GM21515 (cell line): ENCODE data around the gene ZNF580.
A peak's percentile ranks its signal among the peaks of the same experiment; 100 is the strongest.

ENCODE experiments used
- ATAC-seq: cut with Tn5 transposase; IDR thresholded peaks from one replicate; pipeline ENCODE4 v1.9.1; 2021; ENCODE audit not compliant: unreplicated experiment

ZNF580 gene

GRCh38 chr19:55622242-55622969, 18.4 kb upstream of the ZNF580 start:
- no peak for ATAC-seq

DNA sequence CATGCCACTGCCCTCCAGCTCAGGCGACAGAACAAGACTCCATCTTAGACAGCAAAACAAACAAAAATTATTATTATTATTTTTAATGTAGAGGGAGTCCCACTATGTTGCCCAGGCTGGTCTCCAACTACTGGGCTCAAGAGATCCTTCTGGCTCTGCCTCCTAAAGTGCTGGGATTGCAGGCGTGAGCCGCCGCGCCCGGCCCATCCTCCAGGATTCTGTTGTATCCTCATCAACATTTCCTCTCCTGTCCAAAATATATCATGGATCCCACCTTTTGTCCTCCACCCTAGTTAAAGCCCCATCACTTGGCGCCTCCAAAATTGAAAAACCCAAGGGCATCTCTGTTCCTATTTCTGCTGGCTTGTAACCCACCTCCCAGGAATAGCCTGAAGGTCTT, 17.7 kb upstream of the ZNF580 start:
- no peak for ATAC-seq

DNA sequence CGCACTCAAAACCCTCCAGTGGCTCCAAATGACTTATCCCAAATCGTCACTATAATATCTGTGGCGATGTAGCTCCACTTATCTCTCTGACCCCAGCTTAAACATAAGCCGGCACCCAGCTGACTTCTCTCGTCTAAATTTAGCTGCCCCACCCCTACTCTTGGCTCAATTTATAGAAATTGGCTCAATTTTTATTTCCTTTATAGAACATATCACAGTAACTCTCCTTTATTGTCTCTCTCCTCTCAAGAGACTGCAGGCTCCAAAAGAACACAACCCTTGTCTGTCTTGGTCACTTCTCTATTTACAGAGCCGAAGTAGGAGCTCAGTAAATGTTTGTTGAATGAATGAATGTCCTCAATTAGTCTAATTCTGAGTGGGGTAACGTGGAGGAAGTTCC, 17.2 kb upstream of the ZNF580 start:
- no peak for ATAC-seq

DNA sequence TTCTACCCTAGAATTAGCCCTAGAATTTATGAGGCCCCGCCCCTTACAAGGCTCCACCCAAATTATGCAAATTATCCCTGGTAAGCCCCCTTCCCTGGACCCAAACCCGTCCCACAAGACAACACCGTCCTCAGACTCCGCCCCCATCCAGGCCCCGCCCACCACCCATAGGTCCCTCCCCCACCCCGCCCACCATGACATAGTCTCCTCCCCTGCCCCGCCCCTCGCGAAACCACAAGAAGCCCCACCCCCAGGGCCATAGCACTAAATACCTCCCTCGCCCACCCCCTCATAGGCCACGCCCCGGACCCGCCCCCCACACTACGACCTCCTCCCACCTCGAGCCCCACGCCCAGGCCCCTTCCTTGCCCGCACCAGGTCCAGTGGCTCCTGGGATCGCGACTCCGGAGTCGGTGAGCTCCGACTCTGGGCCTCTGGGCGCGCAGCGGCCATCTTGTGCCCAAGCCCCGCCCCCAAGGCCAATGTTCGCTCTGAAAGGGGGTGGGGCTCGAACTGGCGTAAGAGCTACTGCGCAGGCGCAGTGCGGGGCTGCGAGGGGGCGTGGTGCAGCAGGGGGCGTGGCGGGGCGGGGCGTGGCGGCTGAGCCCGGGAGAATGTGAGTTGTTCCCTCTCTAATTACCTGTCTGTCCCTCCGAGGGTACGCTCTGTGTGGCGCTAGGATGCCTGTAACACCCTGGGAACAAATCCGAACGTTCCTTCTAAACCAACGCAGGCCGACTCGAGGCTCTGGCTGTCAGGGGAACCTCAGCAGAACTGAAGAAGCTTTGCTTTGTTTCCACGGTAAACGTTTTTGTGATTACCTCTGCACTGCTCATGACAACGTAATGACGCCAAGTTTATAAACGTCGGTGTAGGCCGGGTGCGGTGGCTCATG, 16.4 kb upstream of the ZNF580 start, which contains the start of gene ZNF784:
ZNF784 (minus strand) TSS at position 458 of the 895 bp plus-strand sequence; CDS start at position 453, 5 bp downstream.
- peak; percentile 43 for ATAC-seq

DNA sequence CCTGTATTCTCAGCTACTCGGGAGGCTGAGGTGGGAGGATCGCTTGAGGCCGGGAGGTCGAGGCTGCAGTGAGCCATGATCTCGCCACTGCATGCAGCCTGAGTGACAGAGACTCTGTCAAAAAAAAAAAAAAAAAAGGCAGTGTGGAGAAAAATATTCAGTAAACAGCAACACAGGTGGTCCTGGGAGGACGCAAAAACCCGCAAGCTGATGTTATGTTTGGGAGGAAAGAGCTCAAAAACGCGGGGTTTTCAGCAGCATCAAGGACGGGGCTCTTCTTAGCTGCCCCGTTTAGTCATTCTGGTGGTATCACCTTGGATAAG, 15.8 kb upstream of the ZNF580 start:
- peak; percentile 2 for ATAC-seq

- ATAC-seq = no peak
Measured at GRCh38 chr19:55626350-55626749, 14.5 kb upstream of the ZNF580 start.

DNA sequence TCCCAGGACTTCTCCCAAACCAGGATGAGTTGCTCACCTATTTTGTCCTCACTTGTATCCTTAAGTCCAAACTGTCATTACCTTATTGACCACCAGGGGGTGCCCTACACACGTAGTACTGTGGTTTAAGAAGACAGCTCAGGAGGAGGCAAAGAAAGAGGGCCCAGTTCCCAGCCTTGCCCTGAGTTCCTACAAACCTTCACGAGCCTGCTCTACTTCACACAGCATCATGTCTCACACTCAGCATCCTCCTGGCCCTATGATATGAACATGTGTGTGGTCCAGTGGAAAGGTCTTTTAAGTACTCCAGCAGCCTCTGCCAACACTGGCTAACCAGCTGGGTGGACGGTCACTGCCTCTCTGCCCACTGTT, 8.4 kb upstream of the ZNF580 start:
- ATAC-seq = no peak

GRCh38 chr19:55633861-55634260, 6.9 kb upstream of the ZNF580 start:
- no peak for ATAC-seq

DNA sequence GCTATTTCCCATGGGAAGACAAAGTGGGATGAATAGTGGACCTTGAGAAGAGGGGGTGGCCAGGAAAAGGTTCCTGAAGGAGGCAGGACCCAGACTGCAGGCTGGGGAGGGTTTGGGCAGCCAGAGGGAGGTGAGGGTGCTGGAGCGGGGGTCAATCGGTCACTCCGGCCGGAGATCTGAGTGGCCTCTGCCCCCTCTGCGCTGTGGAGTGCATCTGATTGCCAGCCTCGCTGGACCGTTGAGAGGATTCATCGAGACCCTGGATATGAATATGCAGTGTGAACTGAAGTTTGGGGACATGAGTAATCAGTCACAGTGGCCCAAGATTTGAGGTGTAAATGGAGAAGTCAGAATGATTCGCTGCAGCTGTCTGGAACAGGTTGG, 5.5 kb upstream of the ZNF580 start:
- no peak for ATAC-seq

GRCh38 chr19:55635856-55636440, 4.9 kb upstream of the ZNF580 start:
- no peak for ATAC-seq

GRCh38 chr19:55636723-55637122, 4.1 kb upstream of the ZNF580 start:
- no peak for ATAC-seq

DNA sequence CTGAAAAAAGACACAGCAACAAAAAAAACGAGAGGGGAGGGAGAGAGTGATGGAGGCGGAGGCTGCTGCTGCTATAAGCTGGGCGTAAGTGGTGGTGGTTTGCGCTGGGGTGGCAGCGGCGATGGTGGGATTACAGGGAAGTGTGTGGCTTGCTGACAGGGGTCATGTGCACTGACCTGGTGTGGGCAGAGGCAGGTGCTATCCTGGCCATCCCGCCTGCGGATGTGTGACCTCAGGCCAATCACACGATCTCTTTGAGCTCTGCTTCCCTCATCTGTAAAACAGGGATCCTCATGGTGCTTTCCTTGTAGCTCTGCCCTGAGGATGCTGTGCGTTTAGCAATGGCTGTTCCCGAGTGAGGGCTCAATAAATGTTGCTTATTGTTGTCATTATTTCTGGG, 3.3 kb upstream of the ZNF580 start:
- no peak for ATAC-seq

DNA sequence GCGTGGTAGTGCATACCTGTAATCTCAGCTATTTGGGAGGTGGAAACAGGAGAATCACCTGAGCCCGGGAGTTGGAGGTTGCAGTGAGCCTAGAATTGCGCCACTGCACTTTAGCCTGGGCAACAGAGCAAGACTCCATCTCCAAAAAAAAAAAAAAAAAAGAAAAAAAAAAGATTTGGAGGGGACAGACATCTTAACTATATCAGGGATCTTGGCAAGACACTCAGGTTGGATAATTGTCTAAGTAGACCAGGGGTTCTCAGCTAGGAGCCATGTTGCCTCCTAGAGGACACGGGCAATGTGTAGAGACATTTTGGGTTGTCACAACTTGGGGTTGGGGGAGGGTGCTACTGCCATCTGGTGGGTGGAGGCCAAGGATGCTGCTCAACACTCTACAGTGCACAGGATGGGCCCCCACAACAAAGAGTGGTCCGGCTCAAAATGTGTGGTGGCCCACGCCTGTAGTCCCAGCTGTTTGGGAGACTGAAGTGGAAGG, 1.9 kb upstream of the ZNF580 start:
- no peak for ATAC-seq

DNA sequence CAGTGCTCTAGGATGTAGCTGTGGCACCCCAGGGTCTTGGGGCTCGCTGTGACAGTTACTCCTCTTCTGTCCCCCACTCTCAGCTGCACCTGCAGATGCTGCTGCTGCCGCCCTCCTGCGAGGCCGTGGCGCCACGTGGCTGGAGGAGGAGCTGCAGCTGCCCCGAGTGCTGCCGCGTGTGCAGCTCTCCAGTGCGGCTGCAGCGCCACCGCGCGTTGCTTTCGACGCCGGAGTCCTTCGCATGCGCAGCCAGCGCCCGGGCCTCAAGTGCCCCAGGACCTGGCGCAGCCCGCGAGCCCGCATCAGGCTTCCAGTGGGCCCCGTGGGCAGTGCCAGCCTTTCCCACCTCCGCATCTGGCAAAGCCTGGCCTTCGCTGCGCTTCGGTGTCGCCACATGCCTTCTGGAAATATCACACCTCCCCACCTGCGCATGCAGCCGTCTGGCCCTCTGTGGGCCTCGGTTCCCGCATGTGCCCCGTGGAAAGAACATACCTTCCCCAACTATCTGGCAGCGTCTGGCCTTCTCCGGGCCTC, 692 bp upstream of the ZNF580 start:
- no peak for ATAC-seq

- ATAC-seq = no peak
Measured at GRCh38 chr19:55641426-55642152, 787 bp downstream of the ZNF580 start.

DNA sequence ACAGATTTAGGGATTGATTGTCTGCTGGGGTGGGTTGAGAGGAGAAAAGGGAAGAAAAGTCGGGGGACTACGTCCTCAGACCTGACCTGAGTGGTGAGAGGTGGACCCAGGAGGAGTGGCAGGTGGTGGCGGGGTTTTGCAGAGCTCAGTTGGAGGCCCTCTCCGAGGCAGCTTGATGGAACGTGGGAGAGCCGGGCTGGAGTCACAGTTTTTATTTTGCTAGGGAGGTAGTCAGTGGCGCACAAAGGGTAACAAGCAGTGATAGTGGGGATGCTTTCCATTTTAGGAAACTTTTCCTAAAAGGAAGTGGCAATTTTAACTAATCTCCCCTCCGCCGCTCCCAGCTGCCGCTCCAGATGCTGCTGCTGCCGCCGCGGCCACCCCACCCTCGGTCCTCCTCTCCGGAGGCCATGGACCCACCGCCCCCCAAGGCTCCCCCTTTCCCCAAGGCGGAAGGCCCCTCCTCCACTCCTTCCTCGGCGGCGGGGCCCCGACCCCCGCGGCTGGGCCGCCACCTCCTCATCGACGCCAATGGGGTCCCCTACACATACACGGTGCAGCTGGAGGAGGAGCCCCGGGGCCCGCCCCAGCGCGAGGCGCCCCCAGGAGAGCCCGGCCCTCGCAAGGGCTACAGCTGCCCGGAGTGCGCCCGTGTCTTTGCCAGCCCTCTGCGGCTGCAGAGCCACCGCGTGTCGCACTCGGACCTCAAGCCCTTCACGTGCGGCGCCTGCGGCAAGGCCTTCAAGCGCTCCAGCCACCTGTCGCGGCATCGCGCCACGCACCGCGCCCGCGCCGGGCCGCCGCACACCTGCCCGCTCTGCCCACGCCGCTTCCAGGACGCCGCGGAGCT, 1.6 kb downstream of the ZNF580 start:
- no peak for ATAC-seq

- ATAC-seq = peak; percentile 25
Measured at GRCh38 chr19:55643003-55643886, 2.4 kb downstream of the ZNF580 start, which contains the start of gene ZNF581. TSS of gene ZNF581 (plus strand) at chr19:55643649. CDS start at chr19:55644572, 923 bp downstream.

DNA sequence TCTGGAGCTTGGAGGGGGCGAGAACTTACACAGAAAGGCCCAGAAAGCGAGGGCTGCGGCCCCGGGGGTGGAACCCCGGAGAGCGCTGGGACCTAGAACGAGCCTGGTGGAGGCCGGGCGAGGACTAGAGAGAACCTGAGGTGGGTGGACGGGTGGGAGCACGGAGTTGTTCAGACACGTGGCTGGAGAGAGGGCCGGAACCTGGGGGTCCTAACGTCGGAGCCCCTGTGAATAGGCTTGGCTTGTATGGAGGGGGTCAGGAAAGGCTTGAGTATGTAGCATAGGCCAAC, 3.0 kb downstream of the ZNF580 start:
- no peak for ATAC-seq

DNA sequence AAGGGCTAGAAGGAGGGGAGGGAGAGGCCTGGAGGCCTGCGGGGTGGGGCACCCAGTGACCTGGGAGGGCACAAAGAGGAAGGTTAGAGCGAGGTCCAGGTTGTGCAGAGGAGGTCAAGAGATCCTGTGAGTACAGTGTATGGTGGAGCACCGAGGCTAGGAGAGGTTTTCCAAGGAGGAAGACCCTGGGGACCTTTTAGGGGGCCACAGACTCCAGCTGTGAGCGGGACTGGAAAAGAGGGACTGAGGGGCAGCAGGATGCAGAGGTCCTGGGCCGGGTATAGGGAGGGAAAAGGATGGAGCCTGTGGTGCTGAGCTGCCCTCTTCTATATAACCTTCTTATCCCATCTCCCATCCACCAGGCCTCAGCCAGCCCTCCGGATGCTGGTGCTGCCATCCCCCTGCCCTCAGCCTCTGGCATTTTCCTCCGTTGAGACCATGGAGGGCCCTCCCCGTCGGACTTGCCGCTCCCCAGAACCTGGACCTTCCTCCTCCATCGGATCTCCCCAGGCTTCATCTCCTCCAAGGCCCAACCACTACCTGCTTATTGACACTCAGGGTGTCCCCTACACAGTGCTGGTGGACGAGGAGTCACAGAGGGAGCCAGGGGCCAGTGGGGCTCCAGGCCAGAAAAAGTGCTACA, 3.5 kb downstream of the ZNF580 start:
- no peak for ATAC-seq
